Neural progenitor cell (in vitro differentiated cells): ENCODE measurements around the gene GALK1. TPM values are rescaled to one million over a fixed set of nuclear protein-coding genes. Genes with fewer than 3 reads are reported as not detected.

Experiments
- DNase-seq: peaks from one replicate; pipeline ENCODE4 v3.0.0-alpha.2; 2016; ENCODE audit warnings: low spot score
- H2AFZ ChIP-seq: fragments of 200-600 bp; sonication (generic); replicated peaks from 2 replicates; pipeline ENCODE4 v1.6.1; 2016; ENCODE audit warnings: antibody characterized with exemption
- H3F3A ChIP-seq: fragments of 200-600 bp; sonication (generic); 2 replicates; pipeline ENCODE4 v1.6.1; 2016; ENCODE audit warnings: antibody characterized with exemption, low read depth
- H3K27ac ChIP-seq: fragments of 200-600 bp; sonication (generic); 2 replicates; pipeline ENCODE4 v1.5.1; 2016; ENCODE audit warnings: mild to moderate bottlenecking
- H3K27me3 ChIP-seq: fragments of 200-600 bp; sonication (generic); 2 replicates; pipeline ENCODE4 v1.6.1; 2016; ENCODE audit warnings: mild to moderate bottlenecking, moderate library complexity
- H3K36me3 ChIP-seq: fragments of 200-600 bp; sonication (generic); 2 replicates; pipeline ENCODE4 v1.5.1; 2016
- H3K4me1 ChIP-seq: fragments of 200-600 bp; sonication (generic); 2 replicates; pipeline ENCODE4 v1.6.1; 2016; ENCODE audit warnings: mixed run types
- H3K4me2 ChIP-seq: fragments of 200-600 bp; sonication (generic); 2 replicates; pipeline ENCODE4 v1.6.1; 2016
- H3K4me3 ChIP-seq: fragments of 200-600 bp; sonication (generic); 2 replicates; pipeline ENCODE4 v1.5.1; 2016
- H3K79me2 ChIP-seq: fragments of 200-600 bp; sonication (generic); 2 replicates; pipeline ENCODE4 v1.6.1; 2016; ENCODE audit warnings: low read depth
- H3K9ac ChIP-seq: fragments of 200-600 bp; sonication (generic); 2 replicates; pipeline ENCODE4 v1.6.1; 2016
- H3K9me3 ChIP-seq: fragments of 200-600 bp; sonication (generic); 2 replicates; pipeline ENCODE4 v1.5.1; 2016; ENCODE audit warnings: low read depth
- H4K20me1 ChIP-seq: fragments of 200-600 bp; sonication (generic); 2 replicates; pipeline ENCODE4 v1.6.1; 2016; ENCODE audit warnings: low read depth
- H3K27ac Mint-ChIP-seq: 3 replicates; pipeline ENCODE4 v1.8.0; 2021; ENCODE audit warnings: mixed read lengths
- H3K27me3 Mint-ChIP-seq: 2 replicates; pipeline ENCODE4 v1.8.0; 2022; ENCODE audit warnings: low read depth, mild to moderate bottlenecking, inconsistent platforms, moderate library complexity, mixed read lengths; ENCODE audit not compliant: insufficient read depth
- H3K36me3 Mint-ChIP-seq: 3 replicates; pipeline ENCODE4 v1.8.0; 2021; ENCODE audit warnings: mixed read lengths
- H3K4me1 Mint-ChIP-seq: 3 replicates; pipeline ENCODE4 v1.8.0; 2021; ENCODE audit warnings: mixed read lengths
- H3K4me3 Mint-ChIP-seq: 3 replicates; pipeline ENCODE4 v1.8.0; 2021; ENCODE audit warnings: mild to moderate bottlenecking, moderate library complexity, mixed read lengths
- H3K9me3 Mint-ChIP-seq: 3 replicates; pipeline ENCODE4 v1.8.0; 2020; ENCODE audit warnings: mixed read lengths
- EZH2 ChIP-seq: fragments of 200-600 bp; sonication (generic); IDR thresholded peaks from 2 replicates; pipeline ENCODE4 v1.6.1; 2017; ENCODE audit warnings: antibody characterized with exemption, mild to moderate bottlenecking, moderate library complexity
- EZH2phosphoT487 ChIP-seq: fragments of 200-600 bp; sonication (generic); IDR thresholded peaks from 2 replicates; pipeline ENCODE4 v1.6.1; 2017; ENCODE audit warnings: antibody characterized with exemption
- total RNA-seq: library from RNA; depleted of rRNA; stranded (reverse); fragments of >200 nt; gene quantifications from 2 replicates; pipeline ENCODE4 v1.2.3, GENCODE V29; 2015; ENCODE audit warnings: low replicate concordance
- TF ChIP-seq, protein P1 (sequence below): fragments of 200-600 bp; sonication (generic); IDR thresholded peaks from 2 replicates; pipeline ENCODE4 v1.5.1; 2017; ENCODE audit warnings: antibody characterized with exemption, mild to moderate bottlenecking

The GALK1 gene
- total RNA-seq, 1 donor from 2014 or later, result 6.5 TPM

- Mint-ChIP-seq H3K27me3 (peaks cover 10% of the 10 kb centered on the region), H3K4me3 (no peak overlapping the region), H3K27ac (peak overlapping the region; percentile 90), H3K36me3 (no peaks in the 10 kb centered on the region), H3K4me1 (peaks cover 6% of the 10 kb centered on the region), H3K9me3 (no peaks in the 10 kb centered on the region)
- no peak for DNase-seq
- Histone ChIP-seq H3K79me2 (no peaks in the 10 kb centered on the region), H4K20me1 (no peaks in the 10 kb centered on the region), H3K27ac (no peak overlapping the region), H3K36me3 (no peaks in the 10 kb centered on the region), H3K4me2 (no peak overlapping the region), H3K4me1 (no peaks in the 10 kb centered on the region), H3K9me3 (no peaks in the 10 kb centered on the region), H3K27me3 (no peaks in the 10 kb centered on the region), H2AFZ (no peak overlapping the region), H3K9ac (no peak overlapping the region), H3K4me3 (no peak overlapping the region), H3F3A (no peaks in the 10 kb centered on the region)
- TF ChIP-seq, protein P1, sequence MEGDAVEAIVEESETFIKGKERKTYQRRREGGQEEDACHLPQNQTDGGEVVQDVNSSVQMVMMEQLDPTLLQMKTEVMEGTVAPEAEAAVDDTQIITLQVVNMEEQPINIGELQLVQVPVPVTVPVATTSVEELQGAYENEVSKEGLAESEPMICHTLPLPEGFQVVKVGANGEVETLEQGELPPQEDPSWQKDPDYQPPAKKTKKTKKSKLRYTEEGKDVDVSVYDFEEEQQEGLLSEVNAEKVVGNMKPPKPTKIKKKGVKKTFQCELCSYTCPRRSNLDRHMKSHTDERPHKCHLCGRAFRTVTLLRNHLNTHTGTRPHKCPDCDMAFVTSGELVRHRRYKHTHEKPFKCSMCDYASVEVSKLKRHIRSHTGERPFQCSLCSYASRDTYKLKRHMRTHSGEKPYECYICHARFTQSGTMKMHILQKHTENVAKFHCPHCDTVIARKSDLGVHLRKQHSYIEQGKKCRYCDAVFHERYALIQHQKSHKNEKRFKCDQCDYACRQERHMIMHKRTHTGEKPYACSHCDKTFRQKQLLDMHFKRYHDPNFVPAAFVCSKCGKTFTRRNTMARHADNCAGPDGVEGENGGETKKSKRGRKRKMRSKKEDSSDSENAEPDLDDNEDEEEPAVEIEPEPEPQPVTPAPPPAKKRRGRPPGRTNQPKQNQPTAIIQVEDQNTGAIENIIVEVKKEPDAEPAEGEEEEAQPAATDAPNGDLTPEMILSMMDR, result no peak
- TF ChIP-seq EZH2phosphoT487, result no peak
- TF ChIP-seq EZH2, result no peak
These were observed 26.7 kb downstream of the GALK1 start for GRCh38 chr17:75738218-75738802.

DNA sequence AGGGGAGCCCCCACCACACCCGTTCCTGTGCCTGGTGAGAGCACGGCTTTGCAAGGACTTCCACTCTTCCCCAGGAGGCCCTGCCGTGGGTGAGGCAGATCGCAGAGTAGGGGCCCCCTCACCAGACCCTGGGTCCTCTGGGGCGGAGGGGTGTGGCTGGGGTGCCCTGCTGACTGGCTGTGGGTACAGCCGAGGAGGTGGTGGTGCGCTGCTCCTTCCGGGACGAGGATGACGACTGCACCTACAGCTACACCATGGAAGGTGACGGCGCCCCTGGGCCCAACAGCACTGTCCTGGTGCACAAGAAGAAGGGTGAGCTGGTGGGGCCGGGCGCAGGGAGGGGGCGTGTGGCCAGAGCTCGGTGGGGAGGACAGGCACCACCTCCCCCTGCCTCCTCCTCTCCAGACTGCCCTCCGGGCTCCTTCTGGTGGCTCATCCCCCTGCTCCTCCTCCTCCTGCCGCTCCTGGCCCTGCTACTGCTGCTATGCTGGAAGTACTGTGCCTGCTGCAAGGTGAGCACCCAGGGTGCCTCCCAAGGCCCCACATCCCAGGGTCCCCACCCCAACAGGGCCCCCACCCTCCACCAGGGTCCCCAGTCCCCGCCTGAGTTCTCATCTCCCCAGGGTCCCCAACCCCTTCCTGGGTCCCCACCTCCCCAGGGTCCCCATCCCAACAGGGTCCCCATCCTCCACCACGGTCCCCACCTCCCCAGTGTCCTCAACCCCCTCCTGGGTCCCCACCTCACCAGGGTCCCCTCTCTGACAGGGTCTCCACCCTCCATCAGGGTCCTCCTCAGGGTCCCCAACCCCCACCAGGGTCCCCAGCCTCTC, 27.6 kb downstream of the GALK1 start:
- Histone ChIP-seq H3K4me1 (no peaks in the 10 kb centered on the region), H3K9ac (no peak overlapping the region), H3K36me3 (no peaks in the 10 kb centered on the region), H3K4me3 (no peak overlapping the region), H3K79me2 (no peaks in the 10 kb centered on the region), H3K9me3 (no peaks in the 10 kb centered on the region), H3F3A (no peaks in the 10 kb centered on the region), H2AFZ (no peak overlapping the region), H4K20me1 (no peaks in the 10 kb centered on the region), H3K27ac (no peak overlapping the region), H3K4me2 (no peak overlapping the region), H3K27me3 (no peaks in the 10 kb centered on the region)
- Mint-ChIP-seq H3K4me3 (no peak overlapping the region), H3K27me3 (peaks cover 10% of the 10 kb centered on the region), H3K9me3 (no peaks in the 10 kb centered on the region), H3K27ac (no peak overlapping the region), H3K4me1 (peaks cover 6% of the 10 kb centered on the region), H3K36me3 (no peaks in the 10 kb centered on the region)
- TF ChIP-seq EZH2phosphoT487 (no peak), EZH2 (no peak)
- TF ChIP-seq, protein P1, result no peak
- no peak for DNase-seq

GRCh38 chr17:75736173-75736835, 28.7 kb downstream of the GALK1 start:
- Histone ChIP-seq H3K36me3 (no peaks in the 10 kb centered on the region), H3K4me3 (no peak overlapping the region), H3K27ac (no peak overlapping the region), H3K4me2 (no peak overlapping the region), H3K79me2 (no peaks in the 10 kb centered on the region), H3K4me1 (no peaks in the 10 kb centered on the region), H4K20me1 (no peaks in the 10 kb centered on the region), H3K9ac (no peak overlapping the region), H2AFZ (no peak overlapping the region), H3K9me3 (no peaks in the 10 kb centered on the region), H3F3A (no peaks in the 10 kb centered on the region), H3K27me3 (no peaks in the 10 kb centered on the region)
- H3K36me3 Mint-ChIP-seq, result no peaks in the 10 kb centered on the region
- H3K4me1 Mint-ChIP-seq, result peaks cover 6% of the 10 kb centered on the region
- no peak overlapping the region for H3K27ac Mint-ChIP-seq
- H3K9me3 Mint-ChIP-seq, result no peaks in the 10 kb centered on the region
- no peak for DNase-seq
- H3K27me3 Mint-ChIP-seq, result peaks cover 13% of the 10 kb centered on the region
- TF ChIP-seq, protein P1, result no peak
- TF ChIP-seq EZH2, result no peak
- TF ChIP-seq EZH2phosphoT487, result no peak
- no peak overlapping the region for H3K4me3 Mint-ChIP-seq
